Upper lobe of left lung (tissue), 4 donors: Measurements from ENCODE around the gene PGR.

Experiments
- EP300 ChIP-seq, 4 donors: sonication (generic); formaldehyde crosslinking; IDR thresholded peaks; one replicate each; pipeline ENCODE4 v1.5.1; 2017; ENCODE audit warnings: antibody characterized with exemption in 4 of 4, control low read depth in 2 of 4
- POLR2A ChIP-seq, 4 donors: fragments of 450-650 bp; IDR thresholded peaks; one replicate each; pipeline ENCODE4 v1.5.1; 2016 to 2017; ENCODE audit warnings: antibody characterized with exemption in 4 of 4, mild to moderate bottlenecking in 2 of 4
- TF ChIP-seq, protein P1 (sequence below), 6 experiments: fragments of 450-650 bp in 4 of 6; fragments of 200-600 bp in 2 of 6; sonication (generic) in 2 of 6; IDR thresholded peaks; one replicate each; pipeline ENCODE4 v1.5.1; 2016 to 2019; ENCODE audit warnings: antibody characterized with exemption in 6 of 6

DNA sequence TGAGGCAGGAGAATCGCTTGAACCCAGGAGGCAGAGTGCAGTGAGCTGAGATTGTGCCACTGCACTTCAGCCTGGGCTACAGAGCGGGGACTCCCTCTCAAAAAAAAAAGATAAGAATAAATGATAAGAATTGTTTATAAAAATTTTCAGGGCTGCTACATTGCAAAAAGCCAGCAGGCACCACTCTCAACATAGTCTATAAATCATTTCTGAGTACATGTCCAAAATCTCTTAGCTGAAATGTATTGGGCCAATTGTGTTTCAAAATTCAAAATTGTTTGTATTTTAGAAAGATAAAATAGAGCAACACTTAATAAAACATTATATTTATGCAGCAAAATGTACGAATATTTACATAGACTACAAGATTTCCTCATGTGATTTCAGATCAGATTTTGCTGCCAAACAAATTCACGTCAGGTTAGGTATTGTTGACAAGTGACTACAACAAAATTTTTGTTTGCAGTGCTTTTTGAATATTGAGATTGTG lies 13.9 kb downstream of the PGR start:
- TF ChIP-seq, protein P1, sequence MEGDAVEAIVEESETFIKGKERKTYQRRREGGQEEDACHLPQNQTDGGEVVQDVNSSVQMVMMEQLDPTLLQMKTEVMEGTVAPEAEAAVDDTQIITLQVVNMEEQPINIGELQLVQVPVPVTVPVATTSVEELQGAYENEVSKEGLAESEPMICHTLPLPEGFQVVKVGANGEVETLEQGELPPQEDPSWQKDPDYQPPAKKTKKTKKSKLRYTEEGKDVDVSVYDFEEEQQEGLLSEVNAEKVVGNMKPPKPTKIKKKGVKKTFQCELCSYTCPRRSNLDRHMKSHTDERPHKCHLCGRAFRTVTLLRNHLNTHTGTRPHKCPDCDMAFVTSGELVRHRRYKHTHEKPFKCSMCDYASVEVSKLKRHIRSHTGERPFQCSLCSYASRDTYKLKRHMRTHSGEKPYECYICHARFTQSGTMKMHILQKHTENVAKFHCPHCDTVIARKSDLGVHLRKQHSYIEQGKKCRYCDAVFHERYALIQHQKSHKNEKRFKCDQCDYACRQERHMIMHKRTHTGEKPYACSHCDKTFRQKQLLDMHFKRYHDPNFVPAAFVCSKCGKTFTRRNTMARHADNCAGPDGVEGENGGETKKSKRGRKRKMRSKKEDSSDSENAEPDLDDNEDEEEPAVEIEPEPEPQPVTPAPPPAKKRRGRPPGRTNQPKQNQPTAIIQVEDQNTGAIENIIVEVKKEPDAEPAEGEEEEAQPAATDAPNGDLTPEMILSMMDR (IDR thresholded peaks at IDR 0.05), result no peak
- TF ChIP-seq POLR2A (IDR thresholded peaks at IDR 0.05), result no peak
- no peak for TF ChIP-seq EP300 (IDR thresholded peaks at IDR 0.05)
